ENCODE data around the gene TCF7L1. TPM values are rescaled to one million over a fixed set of nuclear protein-coding genes. Genes with fewer than 3 reads are reported as not detected.
A peak's percentile ranks its signal among the peaks of the same experiment; 100 is the strongest.

TCF7L1 gene
- total RNA-seq, 1 donor from 2014 or later = 83.8 TPM

DNA sequence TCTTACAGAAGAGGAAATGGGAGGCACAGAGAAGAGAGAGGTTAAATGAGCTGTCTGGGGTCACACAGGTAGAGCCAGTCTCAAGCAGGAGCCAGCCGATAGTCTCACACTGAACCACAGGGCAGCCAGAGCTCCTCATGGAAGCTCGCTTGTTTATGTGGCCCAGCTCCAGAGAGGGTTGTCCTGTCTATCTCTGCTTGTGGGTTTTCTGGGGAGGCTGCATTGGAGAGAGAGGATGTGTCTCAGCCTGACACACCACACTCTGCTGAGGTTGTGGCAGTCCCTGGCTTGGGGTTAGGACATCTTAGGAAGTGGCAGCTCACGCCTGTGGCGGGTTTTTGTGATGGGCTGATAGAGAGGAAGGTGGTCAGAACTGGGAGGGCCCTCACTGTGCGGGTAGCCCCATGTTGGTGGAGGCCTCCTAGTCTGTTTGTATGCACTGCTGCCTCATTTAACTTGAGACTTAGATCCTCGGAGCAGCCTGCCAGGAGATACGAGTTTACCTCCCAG lies 52.3 kb downstream of the TCF7L1 start:
- Mint-ChIP-seq H3K27ac (ENCODE audit: unreplicated experiment) (peak overlapping the region; percentile 61), H3K36me3 (ENCODE audit: low read depth, unreplicated experiment) (peaks cover 40% of the 10 kb centered on the region), H3K4me1 (ENCODE audit: unreplicated experiment) (peaks cover 65% of the 10 kb centered on the region), H3K27me3 (ENCODE audit: unreplicated experiment) (peaks cover 12% of the 10 kb centered on the region), H3K9me3 (ENCODE audit: unreplicated experiment) (peaks cover 5% of the 10 kb centered on the region), H3K4me3 (ENCODE audit: unreplicated experiment) (no peak overlapping the region)
- no peak for DNase-seq (ENCODE audit: low spot score)
- TF ChIP-seq, protein P1, sequence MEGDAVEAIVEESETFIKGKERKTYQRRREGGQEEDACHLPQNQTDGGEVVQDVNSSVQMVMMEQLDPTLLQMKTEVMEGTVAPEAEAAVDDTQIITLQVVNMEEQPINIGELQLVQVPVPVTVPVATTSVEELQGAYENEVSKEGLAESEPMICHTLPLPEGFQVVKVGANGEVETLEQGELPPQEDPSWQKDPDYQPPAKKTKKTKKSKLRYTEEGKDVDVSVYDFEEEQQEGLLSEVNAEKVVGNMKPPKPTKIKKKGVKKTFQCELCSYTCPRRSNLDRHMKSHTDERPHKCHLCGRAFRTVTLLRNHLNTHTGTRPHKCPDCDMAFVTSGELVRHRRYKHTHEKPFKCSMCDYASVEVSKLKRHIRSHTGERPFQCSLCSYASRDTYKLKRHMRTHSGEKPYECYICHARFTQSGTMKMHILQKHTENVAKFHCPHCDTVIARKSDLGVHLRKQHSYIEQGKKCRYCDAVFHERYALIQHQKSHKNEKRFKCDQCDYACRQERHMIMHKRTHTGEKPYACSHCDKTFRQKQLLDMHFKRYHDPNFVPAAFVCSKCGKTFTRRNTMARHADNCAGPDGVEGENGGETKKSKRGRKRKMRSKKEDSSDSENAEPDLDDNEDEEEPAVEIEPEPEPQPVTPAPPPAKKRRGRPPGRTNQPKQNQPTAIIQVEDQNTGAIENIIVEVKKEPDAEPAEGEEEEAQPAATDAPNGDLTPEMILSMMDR (IDR thresholded peaks at IDR 0.05; ENCODE audit: unreplicated experiment) = no peak

DNA sequence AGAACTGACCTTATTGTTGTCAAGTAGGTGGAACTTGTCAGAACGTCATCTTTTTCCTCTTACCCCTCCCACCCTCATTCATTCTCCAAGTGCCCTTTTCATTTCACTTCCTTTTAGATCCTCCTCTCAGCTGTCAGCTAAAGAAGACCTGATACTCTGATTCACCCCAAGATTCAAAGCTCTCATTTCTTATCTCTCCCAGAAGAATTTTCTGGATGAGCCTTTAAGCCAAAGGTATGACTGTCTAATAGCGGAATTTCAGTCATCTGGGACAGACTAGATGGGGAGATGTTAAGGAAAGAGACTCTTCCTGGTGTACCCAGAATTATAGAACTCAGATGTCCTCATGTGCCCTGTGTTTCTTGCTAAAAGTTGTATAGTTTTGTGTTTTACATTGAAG lies 53.9 kb downstream of the TCF7L1 start:
- Mint-ChIP-seq H3K9me3 (ENCODE audit: unreplicated experiment) (peaks cover 5% of the 10 kb centered on the region), H3K4me3 (ENCODE audit: unreplicated experiment) (no peak overlapping the region), H3K27ac (ENCODE audit: unreplicated experiment) (no peak overlapping the region), H3K36me3 (ENCODE audit: low read depth, unreplicated experiment) (peaks cover 30% of the 10 kb centered on the region), H3K4me1 (ENCODE audit: unreplicated experiment) (peaks cover 49% of the 10 kb centered on the region), H3K27me3 (ENCODE audit: unreplicated experiment) (peaks cover 5% of the 10 kb centered on the region)
- TF ChIP-seq, protein P1 (IDR thresholded peaks at IDR 0.05; ENCODE audit: unreplicated experiment) = no peak
- DNase-seq (ENCODE audit: low spot score) = no peak

DNA sequence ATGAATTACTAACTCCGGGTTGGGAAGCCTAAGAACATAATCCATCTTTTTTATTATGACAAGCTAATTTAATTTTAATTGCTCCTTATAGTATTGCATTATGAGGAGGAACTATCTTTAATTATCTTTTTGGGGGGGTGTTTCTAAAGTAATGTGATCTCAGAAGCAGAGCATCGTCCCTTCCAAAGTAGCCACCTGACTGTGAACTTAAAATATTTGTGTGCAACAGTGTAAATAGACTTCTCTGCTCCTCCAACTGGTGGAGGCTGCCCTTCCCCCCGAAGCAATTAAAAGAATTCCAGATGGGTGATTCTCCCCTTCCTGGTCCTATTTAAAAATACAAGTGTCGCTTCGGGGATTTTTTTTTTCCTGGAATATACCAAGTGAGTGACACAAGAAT lies 55.7 kb downstream of the TCF7L1 start:
- DNase-seq (ENCODE audit: low spot score) = no peak
- TF ChIP-seq, protein P1 (IDR thresholded peaks at IDR 0.05; ENCODE audit: unreplicated experiment) = no peak
- no peak overlapping the region for H3K27ac Mint-ChIP-seq (ENCODE audit: unreplicated experiment)
- peaks cover 3% of the 10 kb centered on the region for H3K9me3 Mint-ChIP-seq (ENCODE audit: unreplicated experiment)
- peaks cover 18% of the 10 kb centered on the region for H3K36me3 Mint-ChIP-seq (ENCODE audit: low read depth, unreplicated experiment)
- H3K4me3 Mint-ChIP-seq (ENCODE audit: unreplicated experiment) = no peak overlapping the region
- H3K4me1 Mint-ChIP-seq (ENCODE audit: unreplicated experiment) = peaks cover 32% of the 10 kb centered on the region
- H3K27me3 Mint-ChIP-seq (ENCODE audit: unreplicated experiment) = peaks cover 4% of the 10 kb centered on the region

DNA sequence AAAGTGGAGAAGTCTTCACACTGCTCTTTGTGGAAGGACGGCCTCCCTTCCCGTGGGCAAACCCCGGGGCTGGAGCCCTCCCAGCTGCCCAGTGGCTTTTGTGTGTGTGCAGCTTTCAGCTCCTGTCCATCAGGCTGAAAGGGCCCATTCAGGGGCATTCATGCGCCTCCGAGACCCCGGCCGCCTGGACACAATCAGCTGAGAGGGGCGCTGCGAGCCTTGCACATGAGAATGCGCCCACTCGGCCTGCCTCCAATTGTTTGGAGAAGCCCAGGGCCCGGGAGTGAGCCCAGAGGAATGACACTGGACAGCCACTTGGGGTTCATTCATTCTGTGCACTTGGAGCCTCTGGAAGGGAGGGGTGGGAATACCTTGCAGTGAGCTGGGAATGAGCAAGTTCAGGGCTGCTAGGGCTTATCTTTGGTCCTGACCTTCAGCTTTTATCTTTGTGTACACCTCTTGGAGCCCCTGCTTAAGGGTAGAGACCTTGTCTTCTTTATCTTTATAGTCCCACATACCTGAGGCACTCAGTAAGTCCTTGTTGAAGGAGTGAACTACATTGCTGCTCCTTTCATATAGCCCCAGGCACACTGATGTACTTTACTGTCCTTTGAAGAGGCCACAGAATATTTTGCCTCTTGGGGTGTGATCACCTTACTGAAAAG lies 56.5 kb downstream of the TCF7L1 start:
- Mint-ChIP-seq H3K27me3 (ENCODE audit: unreplicated experiment) (peaks cover 4% of the 10 kb centered on the region), H3K27ac (ENCODE audit: unreplicated experiment) (no peak overlapping the region), H3K4me1 (ENCODE audit: unreplicated experiment) (peaks cover 24% of the 10 kb centered on the region), H3K4me3 (ENCODE audit: unreplicated experiment) (no peak overlapping the region), H3K36me3 (ENCODE audit: low read depth, unreplicated experiment) (peaks cover 13% of the 10 kb centered on the region), H3K9me3 (ENCODE audit: unreplicated experiment) (no peaks in the 10 kb centered on the region)
- TF ChIP-seq, protein P1 (IDR thresholded peaks at IDR 0.05; ENCODE audit: unreplicated experiment) = no peak
- DNase-seq (ENCODE audit: low spot score) = no peak

DNA sequence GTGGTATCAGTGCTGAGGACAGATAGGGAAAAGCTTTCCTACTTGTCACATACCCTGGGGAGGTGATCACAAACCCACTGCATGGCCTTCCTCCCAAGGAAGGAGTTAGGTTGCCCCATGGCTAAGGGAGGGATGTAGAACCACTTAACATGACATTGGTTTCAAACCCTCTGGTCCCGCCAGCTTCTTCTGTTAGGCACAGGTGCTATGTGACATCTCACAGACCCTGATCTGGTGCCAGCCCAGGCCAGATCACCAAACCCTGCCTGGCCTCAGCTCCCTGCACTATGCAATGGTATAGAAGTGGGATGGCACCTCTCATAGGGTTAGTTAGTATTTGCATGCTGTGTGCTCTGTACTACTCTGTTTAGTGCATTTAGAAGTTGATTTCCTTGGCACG lies 58.0 kb downstream of the TCF7L1 start:
- no peak for DNase-seq (ENCODE audit: low spot score)
- peaks cover 1% of the 10 kb centered on the region for H3K27me3 Mint-ChIP-seq (ENCODE audit: unreplicated experiment)
- H3K36me3 Mint-ChIP-seq (ENCODE audit: low read depth, unreplicated experiment) = peaks cover 3% of the 10 kb centered on the region
- TF ChIP-seq, protein P1 (IDR thresholded peaks at IDR 0.05; ENCODE audit: unreplicated experiment) = no peak
- H3K9me3 Mint-ChIP-seq (ENCODE audit: unreplicated experiment) = no peaks in the 10 kb centered on the region
- H3K4me3 Mint-ChIP-seq (ENCODE audit: unreplicated experiment) = no peak overlapping the region
- H3K27ac Mint-ChIP-seq (ENCODE audit: unreplicated experiment) = no peak overlapping the region
- peaks cover 14% of the 10 kb centered on the region for H3K4me1 Mint-ChIP-seq (ENCODE audit: unreplicated experiment)

Data from endothelial cell (in vitro differentiated cells).